ENCODE results near the gene HLF.

Gene HLF

GRCh38 chr17:55303701-55304145 lies 39.0 kb downstream of the HLF start:
- TF ChIP-seq CTCF (IDR thresholded peaks at IDR 0.05; ENCODE audit: insufficient read depth, missing control alignments): no peak
- DNase-seq (ENCODE audit: insufficient read length, low spot score): no peak
- FAIRE-seq: no peak

- FAIRE-seq: no peak
- no peak for DNase-seq (ENCODE audit: insufficient read length, low spot score)
- TF ChIP-seq CTCF (IDR thresholded peaks at IDR 0.05; ENCODE audit: insufficient read depth, missing control alignments): no peak
Observed at GRCh38 chr17:55304171-55304859, 39.6 kb downstream of the HLF start.

GRCh38 chr17:55305321-55306087 lies 40.7 kb downstream of the HLF start:
- TF ChIP-seq CTCF (IDR thresholded peaks at IDR 0.05; ENCODE audit: insufficient read depth, missing control alignments): no peak
- DNase-seq (ENCODE audit: insufficient read length, low spot score): no peak
- no peak for FAIRE-seq

GRCh38 chr17:55307879-55308278 lies 43.1 kb downstream of the HLF start:
- TF ChIP-seq CTCF (IDR thresholded peaks at IDR 0.05; ENCODE audit: insufficient read depth, missing control alignments): no peak
- FAIRE-seq: no peak

GRCh38 chr17:55308613-55309391 lies 44.0 kb downstream of the HLF start:
- TF ChIP-seq CTCF (IDR thresholded peaks at IDR 0.05; ENCODE audit: insufficient read depth, missing control alignments): no peak
- DNase-seq (ENCODE audit: insufficient read length, low spot score): no peak
- no peak for FAIRE-seq

More at GRCh38 chr17:55307879-55308278, 43.1 kb downstream of the HLF start:
- DNase-seq (ENCODE audit: insufficient read length, low spot score): no peak

GRCh38 chr17:55311767-55312375 lies 47.1 kb downstream of the HLF start:
- DNase-seq (ENCODE audit: insufficient read length, low spot score): no peak
- no peak for FAIRE-seq
- no peak for TF ChIP-seq CTCF (IDR thresholded peaks at IDR 0.05; ENCODE audit: insufficient read depth, missing control alignments)
